HepG2 (cell line): Measurements from ENCODE around the gene COL18A1. TPM values are rescaled to one million over a fixed set of nuclear protein-coding genes. Genes with fewer than 3 reads are reported as not detected.

Experiments
- ATAC-seq: fragments of 200-7000 bp; cut with Tn5 transposase; 3 replicates; pipeline ENCODE4 v1.9.1; 2020; ENCODE audit warnings: mild to moderate bottlenecking, moderate library complexity
- BruUV-seq: library from RNA; stranded (reverse); fragments of 400-500 nt; replicated peaks from 2 replicates; lab custom pipeline; 2021; lab: Mats Ljungman, UMichigan
- CTCF ChIA-PET: fragments of 300-600 bp; formaldehyde crosslinking; extraction: SDS; loops from one replicate; lab custom pipeline; 2021; ENCODE audit warnings: low total read pairs, inconsistent platforms, low intra/inter-chr PET ratio; lab: Yijun Ruan, JAX
- POLR2A ChIA-PET: fragments of 350-600 bp; sonication (Branson Sonifier 250); formaldehyde crosslinking; loops from one replicate; lab custom pipeline; 2020; ENCODE audit warnings: antibody characterized with exemption, inconsistent platforms; lab: Yijun Ruan, JAX
- DNase-seq: peaks from one replicate; pipeline ENCODE4 v3.0.0-alpha.2; 2015; ENCODE audit warnings: low spot score
- FAIRE-seq: peaks from 3 replicates; lab custom pipeline; 2011; peaks lifted over from hg19 to GRCh38; lab: Jason Lieb, UNC
- H2AFZ ChIP-seq: one replicate; pipeline ENCODE4 v1.6.1; 2011; ENCODE audit warnings: low read length, inconsistent platforms
- H3K27ac ChIP-seq: fragments of 300-600 bp; 3 replicates; pipeline ENCODE4 v1.8.0; 2011; ENCODE audit warnings: mixed run types, mild to moderate bottlenecking, mixed read lengths, low read length, inconsistent platforms; ENCODE audit not compliant: insufficient read depth; ENCODE audit errors: extremely low read length
- H3K27me3 ChIP-seq, 2 experiments: fragments of 200-600 bp in 1 of 2; 2 replicates in 1 of 2; 3 replicates in 1 of 2; pipeline versions ENCODE4 v1.6.0 to v1.8.0; 2011; ENCODE audit warnings: low read length in 2 of 2, mild to moderate bottlenecking in 2 of 2, moderate library complexity in 2 of 2, inconsistent platforms in 1 of 2; ENCODE audit not compliant: insufficient read depth in 2 of 2, control insufficient read depth in 1 of 2
- H3K36me3 ChIP-seq, 2 experiments: fragments of 200-600 bp in 1 of 2; replicated peaks in 1 of 2; 2 replicates in 1 of 2; 3 replicates in 1 of 2; pipeline versions ENCODE4 v1.5.1 to v1.8.0; 2011; ENCODE audit warnings: low read length in 2 of 2, inconsistent platforms in 1 of 2; ENCODE audit not compliant: insufficient read depth in 2 of 2, control insufficient read depth in 1 of 2
- H3K4me1 ChIP-seq: 2 replicates; pipeline ENCODE4 v1.5.1; 2012; ENCODE audit warnings: low read length, inconsistent platforms; ENCODE audit not compliant: insufficient read depth
- H3K4me2 ChIP-seq: 2 replicates; pipeline ENCODE4 v1.6.0; 2011; ENCODE audit warnings: low read depth, low read length, inconsistent platforms
- H3K4me3 ChIP-seq, 3 experiments: fragments of 200-600 bp in 1 of 3; sonication (generic), shearing (Covaris generic) in 1 of 3; replicated peaks in 1 of 3; 2 replicates each; pipeline ENCODE4 v1.5.1; 2011 to 2016; ENCODE audit warnings: low read length in 3 of 3, inconsistent platforms in 2 of 3, low read depth in 2 of 3, mild to moderate bottlenecking in 2 of 3, control low read depth in 1 of 3, mixed read lengths in 1 of 3; ENCODE audit not compliant: insufficient read depth in 1 of 3
- H3K79me2 ChIP-seq: one replicate; pipeline ENCODE4 v1.6.1; 2011; ENCODE audit warnings: low read length, inconsistent platforms; ENCODE audit not compliant: insufficient read depth
- H3K9ac ChIP-seq: 2 replicates; pipeline ENCODE4 v1.6.0; 2011; ENCODE audit warnings: mild to moderate bottlenecking, low read depth, low read length, inconsistent platforms; ENCODE audit not compliant: insufficient read depth
- H3K9me3 ChIP-seq: 2 replicates; pipeline ENCODE4 v1.5.1; 2012; ENCODE audit warnings: mild to moderate bottlenecking, low read length
- H4K20me1 ChIP-seq: 2 replicates; pipeline ENCODE4 v1.6.0; 2011; ENCODE audit warnings: inconsistent platforms, mild to moderate bottlenecking, low read length, moderate library complexity; ENCODE audit not compliant: insufficient read depth
- CC2D1A ChIP-seq: sonication (generic); formaldehyde crosslinking; IDR thresholded peaks from 2 replicates; pipeline ENCODE4 v1.8.1; 2023; ENCODE audit warnings: mild to moderate bottlenecking, missing genetic modification reagents
- FOXO1 ChIP-seq: sonication (generic); formaldehyde crosslinking; IDR thresholded peaks from 2 replicates; pipeline ENCODE4 v1.4.0; 2020; ENCODE audit warnings: missing genetic modification reagents
- HNRNPUL1 ChIP-seq: fragments of 200-400 bp; formaldehyde crosslinking; IDR thresholded peaks from 2 replicates; pipeline ENCODE4 v1.6.1; 2017; ENCODE audit warnings: low read depth, mild to moderate bottlenecking, low read length, moderate library complexity
- HOXD1 ChIP-seq: sonication (generic); formaldehyde crosslinking; IDR thresholded peaks from 2 replicates; pipeline ENCODE4 v1.5.0; 2020; ENCODE audit warnings: missing genetic modification reagents
- KLF12 ChIP-seq: sonication (generic); formaldehyde crosslinking; IDR thresholded peaks from 2 replicates; pipeline ENCODE4 v1.4.0; 2020; ENCODE audit warnings: missing genetic modification reagents, borderline replicate concordance
- KLF13 ChIP-seq: sonication (generic); formaldehyde crosslinking; IDR thresholded peaks from 2 replicates; pipeline ENCODE4 v1.4.0; 2020; ENCODE audit warnings: mild to moderate bottlenecking, missing genetic modification reagents
- RAD21 ChIP-seq: fragments of 450-650 bp; formaldehyde crosslinking; IDR thresholded peaks from 2 replicates; pipeline ENCODE4 v1.5.0; 2020; ENCODE audit warnings: mild to moderate bottlenecking
- RFXANK ChIP-seq: IDR thresholded peaks from 2 replicates; pipeline ENCODE4 v1.6.1; 2016
- SAP130 ChIP-seq: IDR thresholded peaks from 2 replicates; pipeline ENCODE4 v1.6.1; 2016; ENCODE audit warnings: low read depth
- SKI ChIP-seq: fragments of 450-650 bp; IDR thresholded peaks from one replicate; pipeline ENCODE4 v1.6.1; 2018; ENCODE audit warnings: mild to moderate bottlenecking; ENCODE audit not compliant: partially characterized antibody
- THYN1 ChIP-seq: sonication (generic); formaldehyde crosslinking; IDR thresholded peaks from 2 replicates; pipeline ENCODE4 v1.8.1; 2023; ENCODE audit warnings: low read depth, mild to moderate bottlenecking, moderate library complexity, missing genetic modification reagents, borderline replicate concordance
- ZBTB1 ChIP-seq: sonication (generic); formaldehyde crosslinking; IDR thresholded peaks from 2 replicates; pipeline ENCODE4 v1.4.0; 2020; ENCODE audit warnings: missing genetic modification reagents, borderline replicate concordance
- ZFYVE20 ChIP-seq: sonication (generic); formaldehyde crosslinking; IDR thresholded peaks from 2 replicates; pipeline ENCODE4 v1.8.0; 2023; ENCODE audit warnings: low read depth, mild to moderate bottlenecking, moderate library complexity, missing genetic modification reagents, borderline replicate concordance
- ZNF20 ChIP-seq: sonication (generic); formaldehyde crosslinking; IDR thresholded peaks from 2 replicates; pipeline ENCODE4 v1.4.0; 2020; ENCODE audit warnings: mild to moderate bottlenecking, moderate library complexity, missing genetic modification reagents
- ZNF274 ChIP-seq: sonication (generic); formaldehyde crosslinking; IDR thresholded peaks from 2 replicates; pipeline ENCODE4 v1.5.1; 2020; ENCODE audit warnings: mild to moderate bottlenecking, missing genetic modification reagents
- ZNF546 ChIP-seq: sonication (generic); formaldehyde crosslinking; conservative IDR thresholded peaks from 2 replicates; pipeline ENCODE4 v1.8.1; 2023; ENCODE audit warnings: mild to moderate bottlenecking, missing genetic modification reagents
- ZNF780A ChIP-seq: sonication (generic); formaldehyde crosslinking; IDR thresholded peaks from 2 replicates; pipeline ENCODE4 v1.8.0; 2022; ENCODE audit warnings: mild to moderate bottlenecking, missing genetic modification reagents, moderate library complexity
- WGBS: methylation state at CpG from one replicate; pipeline ENCODE4 v1.1.6; 2017; ENCODE audit warnings: low lambda C conversion rate; 5-methylcytosine and 5-hydroxymethylcytosine counted together
- in situ Hi-C: cut with HindIII; loops from 2 replicates; pipeline ENCODE4 v1.10.0; 2017; ENCODE audit warnings: low pct_unique_long_range_greater_than_20kb; ENCODE audit not compliant: extremely low pct_ligation_motif_present
- intact Hi-C: fragments of 100-400 bp; cut with micrococcal nuclease; formaldehyde crosslinking; loops from one replicate; pipeline ENCODE4 v1.10.0; 2022; ENCODE audit not compliant: unreplicated experiment
- polyA plus RNA-seq, 8 experiments: library from polyadenylated mRNA; depleted of rRNA in 3 of 8; stranded (reverse) in 7 of 8; unstranded in 1 of 8; fragments of >200 nt; fragmentation: Illumina TruSeq in 4 of 8; extraction: Trizol in 4 of 8; gene quantifications; 2 replicates each; pipeline versions ENCODE4 v1.2.1 to v1.2.3, GENCODE V29; 2011 to 2016; ENCODE audit warnings: low read depth in 4 of 8, missing spikeins in 1 of 8, mixed read lengths in 1 of 8; ENCODE audit not compliant: insufficient read depth in 1 of 8
- total RNA-seq, 5 experiments: library from RNA; depleted of rRNA; stranded (reverse); fragments of >200 nt; fragmentation: Illumina TruSeq; extraction: Trizol; gene quantifications; 2 replicates each; pipeline ENCODE4 v1.2.3, GENCODE V29; 2016; ENCODE audit warnings: low read depth in 1 of 5
- TF ChIP-seq, protein P1 (sequence below): sonication (generic); formaldehyde crosslinking; IDR thresholded peaks from 2 replicates; pipeline ENCODE4 v1.5.1; 2020; ENCODE audit warnings: missing genetic modification reagents, mild to moderate bottlenecking, borderline replicate concordance

COL18A1 gene
- total and polyA plus RNA-seq, 2 of the 13 experiments (the other 11 are each of a cell fraction or from before 2014, with no cell fraction given), result 79.0 to 102 TPM

- no TSS peak for BruUV-seq
- intact Hi-C loops, result no loop called here
Observed at GRCh38 chr21:45379171-45379900, 25.6 kb upstream of the COL18A1 start.

More at GRCh38 chr21:45379171-45379900, 25.6 kb upstream of the COL18A1 start:
- CTCF ChIA-PET, result no interaction called here
- H3K79me2 ChIP-seq, result no peaks in the 10 kb centered on the region
- no peak overlapping the region for H3K27ac ChIP-seq
- in situ Hi-C loops, result no loop called here
- POLR2A ChIA-PET, result no interaction called here
- peaks cover 2 to 24% of the 10 kb centered on the region in 2 experiments for H3K27me3 ChIP-seq
- H3K4me2 ChIP-seq, result no peak overlapping the region
- H2AFZ ChIP-seq, result no peak overlapping the region
- H3K36me3 ChIP-seq, result no peaks in the 10 kb centered on the region
- peaks cover 51% of the 10 kb centered on the region for H3K4me1 ChIP-seq
- DNase-seq (no peak), ATAC-seq (no peak), FAIRE-seq (no peak)
- no peaks in the 10 kb centered on the region for H4K20me1 ChIP-seq
- H3K9ac ChIP-seq, result no peak overlapping the region
- TF ChIP-seq ZNF780A (no peak), SKI (no peak), HOXD1 (CRISPR knock-in tag) (no peak), RFXANK (CRISPR knock-in tag) (no peak), HNRNPUL1 (no peak), CC2D1A (CRISPR knock-in tag) (no peak), KLF13 (CRISPR knock-in tag) (no peak), ZBTB1 (no peak), ZNF546 (CRISPR knock-in tag) (no peak), RAD21 (CRISPR knock-in tag) (no peak), ZNF20 (CRISPR knock-in tag) (no peak), ZFYVE20 (CRISPR knock-in tag) (no peak), SAP130 (CRISPR knock-in tag) (no peak), KLF12 (CRISPR knock-in tag) (no peak), ZNF274 (CRISPR knock-in tag) (no peak), FOXO1 (no peak), THYN1 (CRISPR knock-in tag) (no peak)
- TF ChIP-seq, protein P1, sequence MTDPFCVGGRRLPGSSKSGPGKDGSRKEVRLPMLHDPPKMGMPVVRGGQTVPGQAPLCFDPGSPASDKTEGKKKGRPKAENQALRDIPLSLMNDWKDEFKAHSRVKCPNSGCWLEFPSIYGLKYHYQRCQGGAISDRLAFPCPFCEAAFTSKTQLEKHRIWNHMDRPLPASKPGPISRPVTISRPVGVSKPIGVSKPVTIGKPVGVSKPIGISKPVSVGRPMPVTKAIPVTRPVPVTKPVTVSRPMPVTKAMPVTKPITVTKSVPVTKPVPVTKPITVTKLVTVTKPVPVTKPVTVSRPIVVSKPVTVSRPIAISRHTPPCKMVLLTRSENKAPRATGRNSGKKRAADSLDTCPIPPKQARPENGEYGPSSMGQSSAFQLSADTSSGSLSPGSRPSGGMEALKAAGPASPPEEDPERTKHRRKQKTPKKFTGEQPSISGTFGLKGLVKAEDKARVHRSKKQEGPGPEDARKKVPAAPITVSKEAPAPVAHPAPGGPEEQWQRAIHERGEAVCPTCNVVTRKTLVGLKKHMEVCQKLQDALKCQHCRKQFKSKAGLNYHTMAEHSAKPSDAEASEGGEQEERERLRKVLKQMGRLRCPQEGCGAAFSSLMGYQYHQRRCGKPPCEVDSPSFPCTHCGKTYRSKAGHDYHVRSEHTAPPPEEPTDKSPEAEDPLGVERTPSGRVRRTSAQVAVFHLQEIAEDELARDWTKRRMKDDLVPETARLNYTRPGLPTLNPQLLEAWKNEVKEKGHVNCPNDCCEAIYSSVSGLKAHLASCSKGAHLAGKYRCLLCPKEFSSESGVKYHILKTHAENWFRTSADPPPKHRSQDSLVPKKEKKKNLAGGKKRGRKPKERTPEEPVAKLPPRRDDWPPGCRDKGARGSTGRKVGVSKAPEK, result no peak
- 55% methylated on average over 11 of the region's 21 CpGs for WGBS
- H3K4me3 ChIP-seq, result no peak overlapping the region
- peaks cover 11% of the 10 kb centered on the region; the same call in 1 of the 2 replicates for H3K9me3 ChIP-seq
